Nephron progenitor cell (in vitro differentiated cells): ENCODE measurements around the gene RERE.
A peak's percentile ranks its signal among the peaks of the same experiment; 100 is the strongest.

Experiments used
- DNase-seq: peaks from one replicate; pipeline ENCODE4 v3.0.0; 2021
- H3K27ac Mint-ChIP-seq: 2 replicates; pipeline ENCODE4 v1.8.0; 2021; ENCODE audit warnings: mild to moderate bottlenecking, moderate library complexity, mixed read lengths
- H3K27me3 Mint-ChIP-seq: 2 replicates; pipeline ENCODE4 v1.8.0; 2021; ENCODE audit warnings: mild to moderate bottlenecking, low read depth, mixed read lengths; ENCODE audit not compliant: poor library complexity
- H3K36me3 Mint-ChIP-seq: 2 replicates; pipeline ENCODE4 v1.8.0; 2021; ENCODE audit warnings: low read depth, mixed read lengths
- H3K4me1 Mint-ChIP-seq: 2 replicates; pipeline ENCODE4 v1.8.0; 2021; ENCODE audit warnings: mixed read lengths
- H3K4me3 Mint-ChIP-seq: 2 replicates; pipeline ENCODE4 v1.8.0; 2021; ENCODE audit warnings: mild to moderate bottlenecking, moderate library complexity, mixed read lengths
- H3K9me3 Mint-ChIP-seq: 2 replicates; pipeline ENCODE4 v1.8.0; 2021; ENCODE audit warnings: mild to moderate bottlenecking, moderate library complexity, mixed read lengths
- TF ChIP-seq, protein P1 (sequence below): fragments of 200-600 bp; sonication (generic); IDR thresholded peaks from 2 replicates; pipeline ENCODE4 v1.5.0; 2021; ENCODE audit warnings: antibody characterized with exemption

The RERE gene

DNA sequence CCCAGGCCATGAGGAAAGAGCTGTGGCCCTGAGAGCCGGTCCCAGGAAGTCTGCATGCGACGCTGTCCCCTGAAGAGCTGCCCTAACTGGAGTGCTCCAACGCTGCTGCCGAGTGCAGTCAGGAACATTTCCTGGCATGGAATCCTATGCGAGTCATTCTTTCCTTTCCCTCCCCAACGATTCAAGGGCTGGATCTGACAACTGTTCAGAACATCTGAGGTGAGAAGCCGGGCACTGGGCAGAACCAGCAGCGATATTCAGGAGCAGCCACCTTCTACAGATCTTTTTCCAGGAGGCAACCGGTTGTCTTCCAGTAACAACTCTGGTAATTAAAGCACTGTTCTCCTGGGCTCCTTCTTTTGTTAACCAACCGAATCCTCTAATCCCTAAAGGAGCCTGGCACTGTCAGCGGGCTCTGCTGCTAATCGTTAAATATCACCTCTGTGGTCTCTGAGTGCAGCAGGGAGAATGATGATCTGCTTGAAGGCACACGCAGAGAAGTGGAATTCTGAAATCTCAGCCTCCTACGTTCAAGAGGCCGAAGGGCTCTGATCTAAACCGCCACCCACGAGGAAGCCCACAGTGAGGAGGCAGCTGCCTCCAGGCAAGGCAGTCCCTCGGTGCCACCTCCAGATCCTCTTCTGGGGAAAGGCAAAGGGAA, 443.7 kb downstream of the RERE start:
- Mint-ChIP-seq H3K4me3 (peak overlapping the region; percentile 66), H3K27me3 (no peaks in the 10 kb centered on the region)
- no peak for DNase-seq

DNA sequence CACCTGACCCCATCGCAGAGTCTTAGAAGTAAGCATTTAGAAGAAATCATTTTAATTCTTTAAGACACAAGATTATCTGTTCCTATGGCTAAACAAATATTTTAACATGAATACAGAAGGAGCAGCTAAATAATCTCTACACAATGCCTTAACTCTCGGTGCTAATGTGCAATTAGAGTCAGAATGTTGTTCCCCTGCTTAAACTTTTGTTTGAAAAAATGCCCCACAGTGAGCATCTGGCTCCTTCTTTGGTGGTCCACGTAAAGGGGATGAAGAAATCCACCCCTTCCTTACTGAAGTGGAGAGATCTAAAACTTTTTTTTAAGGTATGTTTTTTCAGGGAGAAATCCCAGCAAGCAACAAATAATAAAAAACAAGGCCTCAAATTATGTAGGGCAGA, 444.3 kb downstream of the RERE start:
- TF ChIP-seq, protein P1, sequence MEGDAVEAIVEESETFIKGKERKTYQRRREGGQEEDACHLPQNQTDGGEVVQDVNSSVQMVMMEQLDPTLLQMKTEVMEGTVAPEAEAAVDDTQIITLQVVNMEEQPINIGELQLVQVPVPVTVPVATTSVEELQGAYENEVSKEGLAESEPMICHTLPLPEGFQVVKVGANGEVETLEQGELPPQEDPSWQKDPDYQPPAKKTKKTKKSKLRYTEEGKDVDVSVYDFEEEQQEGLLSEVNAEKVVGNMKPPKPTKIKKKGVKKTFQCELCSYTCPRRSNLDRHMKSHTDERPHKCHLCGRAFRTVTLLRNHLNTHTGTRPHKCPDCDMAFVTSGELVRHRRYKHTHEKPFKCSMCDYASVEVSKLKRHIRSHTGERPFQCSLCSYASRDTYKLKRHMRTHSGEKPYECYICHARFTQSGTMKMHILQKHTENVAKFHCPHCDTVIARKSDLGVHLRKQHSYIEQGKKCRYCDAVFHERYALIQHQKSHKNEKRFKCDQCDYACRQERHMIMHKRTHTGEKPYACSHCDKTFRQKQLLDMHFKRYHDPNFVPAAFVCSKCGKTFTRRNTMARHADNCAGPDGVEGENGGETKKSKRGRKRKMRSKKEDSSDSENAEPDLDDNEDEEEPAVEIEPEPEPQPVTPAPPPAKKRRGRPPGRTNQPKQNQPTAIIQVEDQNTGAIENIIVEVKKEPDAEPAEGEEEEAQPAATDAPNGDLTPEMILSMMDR = no peak
- Mint-ChIP-seq H3K9me3 (no peaks in the 10 kb centered on the region), H3K4me1 (peaks cover 95% of the 10 kb centered on the region), H3K4me3 (peak overlapping the region; percentile 66), H3K27me3 (no peaks in the 10 kb centered on the region), H3K27ac (peak overlapping the region; percentile 94), H3K36me3 (peaks cover 11% of the 10 kb centered on the region)
- no peak for DNase-seq

More for the DNA sequence above, 443.7 kb downstream of the RERE start:
- Mint-ChIP-seq H3K36me3 (peaks cover 17% of the 10 kb centered on the region), H3K9me3 (no peaks in the 10 kb centered on the region), H3K4me1 (peaks cover 95% of the 10 kb centered on the region), H3K27ac (peak overlapping the region; percentile 94)
- TF ChIP-seq, protein P1 = no peak

DNA sequence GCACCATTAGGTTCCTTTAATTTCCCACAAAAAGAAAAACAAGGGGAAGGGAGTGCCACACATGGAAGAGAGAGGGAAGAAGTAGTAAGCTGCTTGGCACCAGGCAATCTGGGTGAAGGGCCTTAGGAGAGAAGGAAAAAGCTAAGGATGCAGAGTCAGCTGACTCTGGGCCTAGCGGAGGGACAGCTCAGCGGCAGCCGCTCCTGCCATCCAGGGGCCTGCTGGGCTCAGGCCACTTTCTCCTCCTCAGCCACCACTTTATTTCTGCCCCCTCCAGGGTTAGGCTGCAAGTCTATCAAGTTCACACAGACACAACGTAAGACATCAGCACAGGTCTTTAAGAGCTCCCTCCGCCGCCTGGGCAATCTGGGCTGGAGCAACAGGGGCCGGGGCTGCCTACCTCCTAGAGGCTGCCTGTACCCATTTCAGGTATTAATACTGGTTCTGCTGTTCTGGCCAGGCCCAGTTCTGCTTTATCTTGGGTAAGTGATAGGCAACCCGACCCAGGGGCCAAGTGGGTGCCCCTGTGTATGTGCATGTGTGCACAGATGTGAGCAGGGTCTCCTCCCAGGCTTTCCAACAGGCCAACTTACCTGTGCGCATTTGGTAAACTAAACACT, 446.0 kb downstream of the RERE start:
- Mint-ChIP-seq H3K4me3 (peak overlapping the region; percentile 28), H3K27ac (peak overlapping the region; percentile 94), H3K27me3 (no peaks in the 10 kb centered on the region), H3K9me3 (no peaks in the 10 kb centered on the region), H3K36me3 (peaks cover 5% of the 10 kb centered on the region), H3K4me1 (peaks cover 98% of the 10 kb centered on the region)
- no peak for DNase-seq
- TF ChIP-seq, protein P1 = no peak

DNA sequence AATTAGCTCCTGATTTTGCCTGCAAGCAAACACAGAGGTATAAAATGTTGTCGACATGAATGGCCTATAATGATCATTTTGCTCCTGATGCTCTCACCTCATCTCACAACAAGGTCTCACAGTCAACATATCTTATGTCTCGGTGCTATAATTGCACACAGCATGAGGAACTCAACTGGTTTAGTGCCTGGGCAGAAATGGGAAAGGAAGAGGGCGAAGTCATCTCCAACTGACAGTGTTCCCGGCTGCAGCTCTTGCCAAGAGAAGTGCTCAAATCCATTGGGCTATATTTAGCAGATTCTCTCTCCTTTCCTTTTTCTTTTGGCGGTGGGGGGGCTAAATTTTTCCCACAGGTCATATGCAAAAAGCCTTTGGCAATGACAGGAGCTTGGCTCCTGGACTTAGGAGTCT, 446.5 kb downstream of the RERE start:
- peak overlapping the region; percentile 28 for H3K4me3 Mint-ChIP-seq
- H3K9me3 Mint-ChIP-seq = no peaks in the 10 kb centered on the region
- H3K36me3 Mint-ChIP-seq = peaks cover 8% of the 10 kb centered on the region
- TF ChIP-seq, protein P1 = no peak
- H3K27ac Mint-ChIP-seq = peak overlapping the region; percentile 79
- peaks cover 98% of the 10 kb centered on the region for H3K4me1 Mint-ChIP-seq
- DNase-seq = no peak
- H3K27me3 Mint-ChIP-seq = no peaks in the 10 kb centered on the region

DNA sequence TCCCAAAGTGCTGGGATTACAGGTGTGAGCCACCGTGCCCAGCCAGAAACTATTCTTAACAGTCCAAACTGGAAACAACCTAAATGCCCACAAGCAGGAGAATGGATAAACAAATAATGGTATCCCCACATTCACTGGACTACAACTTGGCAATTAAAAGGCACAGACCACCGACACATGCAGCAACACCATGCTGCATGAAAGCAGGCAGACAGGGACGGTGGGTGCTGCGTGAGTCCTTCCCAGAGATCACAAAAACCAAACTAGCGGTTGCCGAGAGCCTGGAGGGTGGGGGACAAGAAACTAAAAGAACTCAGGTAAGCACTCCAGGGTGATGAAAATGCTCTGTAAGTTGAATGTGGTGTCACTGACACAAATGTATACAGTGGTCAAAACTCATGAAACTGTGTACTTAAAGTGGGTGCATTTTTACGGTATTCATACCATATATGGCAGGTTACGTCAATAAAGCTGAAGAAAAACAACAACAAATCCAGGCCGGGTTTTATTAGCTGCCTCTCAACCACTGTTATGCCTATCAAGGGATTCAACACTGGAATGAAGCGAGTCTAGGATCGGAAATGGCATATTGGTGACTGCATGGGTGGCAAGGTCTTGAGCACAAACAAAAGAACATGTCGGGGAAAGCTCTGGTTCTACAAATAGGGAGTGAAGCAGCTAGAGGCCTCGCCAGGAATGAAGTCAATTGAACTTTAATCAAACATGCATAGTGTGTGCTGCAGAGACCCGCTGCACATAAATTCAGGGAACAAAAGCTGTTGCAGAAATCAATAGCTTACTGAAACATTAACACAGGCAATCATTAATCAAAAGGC, 447.2 kb downstream of the RERE start:
- Mint-ChIP-seq H3K4me1 (peaks cover 100% of the 10 kb centered on the region), H3K9me3 (no peaks in the 10 kb centered on the region), H3K4me3 (peak overlapping the region; percentile 40), H3K36me3 (peaks cover 13% of the 10 kb centered on the region), H3K27me3 (no peaks in the 10 kb centered on the region), H3K27ac (peak overlapping the region; percentile 86)
- TF ChIP-seq, protein P1 = no peak
- DNase-seq = no peak
